B cell (primary cell): ENCODE results near the gene TECR. TPM values are rescaled to one million over a fixed set of nuclear protein-coding genes. Genes with fewer than 3 reads are reported as not detected.

Experiments
- ATAC-seq: fragments of 200-7000 bp; cut with Tn5 transposase; one replicate; pipeline ENCODE4 v1.10.0; 2021; ENCODE audit warnings: low read depth, mild to moderate bottlenecking, moderate number of reproducible peaks, moderate library complexity
- CTCF ChIA-PET: fragments of 350-600 bp; sonication (Branson Sonifier 250); formaldehyde crosslinking; loops from one replicate; lab custom pipeline; 2021; ENCODE audit warnings: antibody characterized with exemption, inconsistent platforms; lab: Charles Lee
- POLR2A ChIA-PET: fragments of 350-600 bp; sonication (Branson Sonifier 250); formaldehyde crosslinking; loops from one replicate; lab custom pipeline; 2021; ENCODE audit warnings: antibody characterized with exemption; lab: Charles Lee
- DNase-seq: peaks from one replicate; pipeline ENCODE4 v3.0.0; 2013
- H2AFZ ChIP-seq: 2 replicates; pipeline ENCODE4 v1.6.1; 2012; ENCODE audit warnings: mild to moderate bottlenecking, low read depth, low read length; ENCODE audit not compliant: insufficient read depth, poor library complexity, severe bottlenecking
- H3K27ac ChIP-seq, 2 donors: 1 replicate in 1 of 2; 2 replicates in 1 of 2; pipeline ENCODE4 v1.5.1; 2012 to 2013; ENCODE audit warnings: low read length in 2 of 2, mild to moderate bottlenecking in 2 of 2, moderate library complexity in 1 of 2
- H3K27me3 ChIP-seq, 4 experiments: fragments of 200-600 bp in 1 of 4; sonication (generic) in 1 of 4; replicated peaks in 1 of 4; 1 replicate in 2 of 4; 2 replicates in 2 of 4; pipeline versions ENCODE4 v1.6.1 to v1.7.0; 2013 to 2016; ENCODE audit warnings: low read length in 3 of 4, mild to moderate bottlenecking in 2 of 4, mixed read lengths in 1 of 4, moderate library complexity in 1 of 4; ENCODE audit not compliant: insufficient read depth in 4 of 4, control insufficient read depth in 3 of 4; ENCODE audit errors: control extremely low read depth in 1 of 4
- H3K36me3 ChIP-seq, 2 experiments: replicated peaks in 1 of 2; 1 replicate in 1 of 2; 2 replicates in 1 of 2; pipeline versions ENCODE4 v1.6.1 to v1.7.1; 2013; ENCODE audit warnings: low read length in 1 of 2; ENCODE audit not compliant: insufficient read depth in 2 of 2, control insufficient read depth in 1 of 2; ENCODE audit errors: control extremely low read depth in 1 of 2, extremely low read depth in 1 of 2
- H3K4me1 ChIP-seq, 2 donors: fragments of 200-600 bp in 1 of 2; sonication (generic) in 1 of 2; 1 replicate in 1 of 2; 2 replicates in 1 of 2; pipeline versions ENCODE4 v1.5.1 to v1.6.1; 2013 to 2017; ENCODE audit warnings: low read length in 2 of 2; ENCODE audit not compliant: control insufficient read depth in 2 of 2, insufficient read depth in 2 of 2
- H3K4me2 ChIP-seq: replicated peaks from 2 replicates; pipeline ENCODE3; 2012; ENCODE audit warnings: mild to moderate bottlenecking, low read depth, low read length; ENCODE audit not compliant: poor library complexity, severe bottlenecking
- H3K4me3 ChIP-seq, 5 experiments: fragments of 200-600 bp in 1 of 5; sonication (generic) in 1 of 5; 1 replicate in 3 of 5; 2 replicates in 2 of 5; pipeline versions ENCODE4 v1.5.1 to v1.7.0; 2011 to 2016; ENCODE audit warnings: low read length in 4 of 5, mild to moderate bottlenecking in 4 of 5, low read depth in 2 of 5, control low read depth in 1 of 5, moderate library complexity in 1 of 5; ENCODE audit not compliant: insufficient read depth in 1 of 5; ENCODE audit errors: control extremely low read depth in 1 of 5, extremely low read depth in 1 of 5
- H3K79me2 ChIP-seq: fragments of 200-600 bp; sonication (generic); one replicate; pipeline ENCODE4 v1.6.0; 2016; ENCODE audit warnings: low read length; ENCODE audit not compliant: control insufficient read depth, insufficient read depth
- H3K9ac ChIP-seq: fragments of 200-600 bp; sonication (generic); 2 replicates; pipeline ENCODE4 v1.6.1; 2017; ENCODE audit warnings: mild to moderate bottlenecking, low read length, moderate library complexity
- H3K9me3 ChIP-seq, 3 donors: one replicate each; pipeline versions ENCODE4 v1.6.1 to v1.7.1; 2013; ENCODE audit warnings: low read length in 2 of 3; ENCODE audit not compliant: control insufficient read depth in 2 of 3, insufficient read depth in 1 of 3; ENCODE audit errors: control extremely low read depth in 1 of 3
- H4K20me1 ChIP-seq: 2 replicates; pipeline ENCODE4 v1.6.0; 2012; ENCODE audit warnings: mild to moderate bottlenecking, low read length; ENCODE audit not compliant: insufficient read depth, control insufficient read depth, poor library complexity, severe bottlenecking
- H3K27ac Mint-ChIP-seq: one replicate; pipeline ENCODE4 v1.8.0; 2021; ENCODE audit warnings: mixed read lengths
- H3K27me3 Mint-ChIP-seq: one replicate; pipeline ENCODE4 v1.8.0; 2021; ENCODE audit warnings: mixed read lengths
- H3K4me1 Mint-ChIP-seq: one replicate; pipeline ENCODE4 v1.8.0; 2021; ENCODE audit warnings: mixed read lengths
- H3K4me3 Mint-ChIP-seq: one replicate; pipeline ENCODE4 v1.8.0; 2021; ENCODE audit warnings: mixed read lengths
- H3K9me3 Mint-ChIP-seq: one replicate; pipeline ENCODE4 v1.8.0; 2022; ENCODE audit warnings: mixed read lengths; ENCODE audit not compliant: insufficient read depth
- CTCF ChIP-seq: fragments of 200-600 bp; IDR thresholded peaks from one replicate; pipeline ENCODE4 v1.8.0; 2022; ENCODE audit warnings: antibody characterized with exemption, mild to moderate bottlenecking
- EZH2 ChIP-seq: IDR thresholded peaks from 2 replicates; pipeline ENCODE4 v1.6.1; 2012; ENCODE audit warnings: borderline replicate concordance, low read depth, mild to moderate bottlenecking, moderate library complexity, low read length; ENCODE audit not compliant: insufficient read depth, poor library complexity, severe bottlenecking
- WGBS: methylation state at CpG from one replicate; pipeline ENCODE4 v1.1.5; 2013; ENCODE audit warnings: missing lambda C conversion rate; ENCODE audit not compliant: insufficient coverage; 5-methylcytosine and 5-hydroxymethylcytosine counted together
- intact Hi-C: fragments of 100-400 bp; cut with micrococcal nuclease; formaldehyde crosslinking; loops from one replicate; pipeline ENCODE4 v1.10.0; 2022
- polyA plus RNA-seq: library from polyadenylated mRNA; depleted of rRNA; stranded (reverse); fragments of >200 nt; gene quantifications from 2 replicates; pipeline ENCODE4 v1.2.3, GENCODE V29; 2012
- total RNA-seq, 2 donors: library from RNA; stranded (reverse); fragments of 120-200 nt in 1 of 2; gene quantifications; 1 replicate in 1 of 2; 2 replicates in 1 of 2; pipeline versions ENCODE4 v1.2.3 to v1.2.4, GENCODE V29; 2013 to 2022

The TECR gene
- total and polyA plus RNA-seq, 2 donors (not counting 1 experiment from before 2014, with no cell fraction given) = 68.9 to 129 TPM

GRCh38 chr19:14603990-14604387 lies 74.6 kb downstream of the TECR start:
- ChIA-PET POLR2A (interaction anchor here (0.5 to 2.8 kb wide), 8 partner anchors 9 to 617 kb away, joined by 3 to 19 read pairs (median 6); partner anchors contain the start of gene ZNF333), CTCF (interaction anchor here (1.2 to 5.2 kb wide), 6 partner anchors 9 to 82 kb away, joined by 3 to 56 read pairs (median 9); partner anchors contain the start of gene NDUFB7)
- Histone ChIP-seq H3K9ac (peak overlapping the region; percentile 50), H4K20me1 (no peaks in the 10 kb centered on the region), H3K4me3 (peak overlapping the region in 2 of 5 experiments; percentile 22 to 26), H3K27ac (peak overlapping the region; percentile 85 to 94), H3K9me3 (peaks cover 0 to 6% (median 0%) of the 10 kb centered on the region in 3 donors), H3K4me2 (peak overlapping the region; percentile 84), H3K27me3 (no peaks in the 10 kb centered on the region), H3K36me3 (peaks cover 1 to 58% of the 10 kb centered on the region in 2 experiments), H3K4me1 (peaks cover 54% of the 10 kb centered on the region in 2 donors), H3K79me2 (peaks cover 46% of the 10 kb centered on the region), H2AFZ (no peak overlapping the region)
- TF ChIP-seq EZH2 (no peak), CTCF (no peak)
- DNase-seq = peak; percentile 89
- Mint-ChIP-seq H3K9me3 (no peaks in the 10 kb centered on the region), H3K4me3 (peak overlapping the region; percentile 67), H3K27me3 (no peaks in the 10 kb centered on the region), H3K4me1 (peaks cover 63% of the 10 kb centered on the region), H3K27ac (peak overlapping the region; percentile 83)
- 7% methylated on average over 2 of the region's 2 CpGs for WGBS
- ATAC-seq = peak; percentile 90
- intact Hi-C loops = loop anchor here (1.0 to 2.0 kb wide), 5 partner anchors 10 to 83 kb away; partner anchors contain the start of gene CLEC17A

GRCh38 chr19:14606627-14607026 lies 77.2 kb downstream of the TECR start:
- Histone ChIP-seq H3K27ac (peak overlapping the region; percentile 47 to 60), H3K4me2 (peak overlapping the region; percentile 43), H3K4me3 (no peak overlapping the region), H3K36me3 (peaks cover 4 to 60% of the 10 kb centered on the region in 2 experiments), H2AFZ (no peak overlapping the region), H3K79me2 (peaks cover 56% of the 10 kb centered on the region), H3K9ac (no peak overlapping the region), H3K4me1 (peaks cover 69 to 72% of the 10 kb centered on the region in 2 donors), H4K20me1 (no peaks in the 10 kb centered on the region), H3K9me3 (peaks cover 0 to 6% (median 0%) of the 10 kb centered on the region in 3 donors), H3K27me3 (no peaks in the 10 kb centered on the region)
- CTCF ChIA-PET = interaction anchor here (0.7 to 5.2 kb wide), 3 partner anchors 33 to 82 kb away, joined by 3 to 56 read pairs (median 3); partner anchors contain the start of gene NDUFB7
- ATAC-seq (no peak), DNase-seq (no peak)
- Mint-ChIP-seq H3K27me3 (no peaks in the 10 kb centered on the region), H3K27ac (peak overlapping the region; percentile 61), H3K4me3 (peak overlapping the region; percentile 26), H3K9me3 (no peaks in the 10 kb centered on the region), H3K4me1 (peaks cover 68% of the 10 kb centered on the region)
- intact Hi-C loops = no loop called here
- WGBS = 93% methylated on average over 6 of the region's 9 CpGs
- TF ChIP-seq CTCF = no peak
- TF ChIP-seq EZH2 = no peak
- POLR2A ChIA-PET = interaction anchor here (0.7 to 1.0 kb wide), 2 partner anchors 26 to 30 kb away, joined by 3 to 6 read pairs; no protein-coding TSS in a partner anchor
